Natural killer cell (primary cell): ENCODE data around the gene JARID2. TPM values are rescaled to one million over a fixed set of nuclear protein-coding genes. Genes with fewer than 3 reads are reported as not detected.
A peak's percentile ranks its signal among the peaks of the same experiment; 100 is the strongest.

ENCODE experiments used
- ATAC-seq, 3 donors: fragments of 150-1000 bp in 2 of 3; fragments of 200-7000 bp in 1 of 3; cut with Tn5 transposase; 1 replicate in 1 of 3; 2 replicates in 2 of 3; pipeline ENCODE4 v1.10.0; 2021; ENCODE audit warnings: mild to moderate bottlenecking in 2 of 3, moderate library complexity in 2 of 3
- DNase-seq, 2 donors: peaks; one replicate each; pipeline versions ENCODE4 v3.0.0 to v3.0.0-alpha.2; 2013 to 2021; ENCODE audit warnings: mixed read lengths in 1 of 2
- H3K27ac ChIP-seq: one replicate; pipeline ENCODE4 v1.5.1; 2013; ENCODE audit warnings: mild to moderate bottlenecking, low read length
- H3K27me3 ChIP-seq: one replicate; pipeline ENCODE4 v1.6.1; 2013; ENCODE audit warnings: low read length; ENCODE audit not compliant: control insufficient read depth, insufficient read depth
- H3K36me3 ChIP-seq: one replicate; pipeline ENCODE4 v1.6.1; 2013; ENCODE audit warnings: low read length; ENCODE audit not compliant: control insufficient read depth, insufficient read depth
- H3K4me1 ChIP-seq: one replicate; pipeline ENCODE4 v1.6.1; 2013; ENCODE audit warnings: low read length; ENCODE audit not compliant: control insufficient read depth, insufficient read depth
- H3K4me3 ChIP-seq: one replicate; pipeline ENCODE4 v1.5.1; 2013; ENCODE audit warnings: low read length
- H3K9me3 ChIP-seq: one replicate; pipeline ENCODE4 v1.6.1; 2013; ENCODE audit warnings: low read length; ENCODE audit not compliant: control insufficient read depth, insufficient read depth
- H3K27ac Mint-ChIP-seq, 2 donors: one replicate each; pipeline ENCODE4 v1.8.0; 2022; ENCODE audit warnings: mild to moderate bottlenecking in 2 of 2, mixed read lengths in 2 of 2, moderate library complexity in 1 of 2
- H3K27me3 Mint-ChIP-seq, 2 donors: one replicate each; pipeline ENCODE4 v1.8.0; 2022; ENCODE audit warnings: low read depth in 2 of 2, mixed read lengths in 2 of 2
- H3K36me3 Mint-ChIP-seq: one replicate; pipeline ENCODE4 v1.8.0; 2022; ENCODE audit warnings: mixed read lengths
- H3K4me1 Mint-ChIP-seq, 2 donors: one replicate each; pipeline ENCODE4 v1.8.0; 2022; ENCODE audit warnings: mixed read lengths in 2 of 2
- H3K4me3 Mint-ChIP-seq: one replicate; pipeline ENCODE4 v1.8.0; 2022; ENCODE audit warnings: mild to moderate bottlenecking, moderate library complexity, mixed read lengths
- H3K9me3 Mint-ChIP-seq, 2 donors: one replicate each; pipeline ENCODE4 v1.8.0; 2022; ENCODE audit warnings: mixed read lengths in 2 of 2
- CTCF ChIP-seq: fragments of 200-600 bp; IDR thresholded peaks from one replicate; pipeline ENCODE4 v1.8.0; 2022; ENCODE audit warnings: antibody characterized with exemption
- WGBS: methylation state at CpG from one replicate; pipeline ENCODE4 v1.1.7; 2013; ENCODE audit warnings: missing lambda C conversion rate; ENCODE audit not compliant: insufficient coverage; 5-methylcytosine and 5-hydroxymethylcytosine counted together
- intact Hi-C: fragments of 100-400 bp; cut with micrococcal nuclease; formaldehyde crosslinking; loops from one replicate; pipeline ENCODE4 v1.14.2; 2022
- total RNA-seq, 4 donors: library from RNA; stranded (reverse); fragments of 120-200 nt in 1 of 4; gene quantifications; one replicate each; pipeline versions ENCODE4 v1.2.3 to v1.2.4, GENCODE V29; 2013 to 2022

The JARID2 gene
- total RNA-seq, 3 donors from 2014 or later (not counting 1 experiment from before 2014, with no cell fraction given), result 49.9 to 60.9 (median 60.5) TPM

GRCh38 chr6:15242937-15243614, 2.8 kb upstream of the JARID2 start:
- H3K36me3 Mint-ChIP-seq, result peaks cover 6% of the 10 kb centered on the region
- no peaks in the 10 kb centered on the region for H3K9me3 ChIP-seq
- intact Hi-C loops, result no loop called here
- ATAC-seq (no peak), DNase-seq (no peak)
- H3K36me3 ChIP-seq, result no peaks in the 10 kb centered on the region
- H3K9me3 Mint-ChIP-seq, result no peaks in the 10 kb centered on the region
- H3K27ac ChIP-seq, result no peak overlapping the region
- H3K4me1 ChIP-seq, result peaks cover 5% of the 10 kb centered on the region
- H3K4me3 Mint-ChIP-seq, result peak overlapping the region; percentile 54
- H3K27ac Mint-ChIP-seq, result no peak overlapping the region
- 100% methylated on average over 1 of the region's 1 CpG for WGBS
- H3K27me3 ChIP-seq, result no peaks in the 10 kb centered on the region
- no peak for TF ChIP-seq CTCF
- no peak overlapping the region for H3K4me3 ChIP-seq
- peaks cover 21 to 22% of the 10 kb centered on the region in 2 donors for H3K4me1 Mint-ChIP-seq
- no peaks in the 10 kb centered on the region for H3K27me3 Mint-ChIP-seq

- DNase-seq (no peak), ATAC-seq (no peak)
- TF ChIP-seq CTCF, result no peak
- Mint-ChIP-seq H3K27me3 (no peaks in the 10 kb centered on the region), H3K9me3 (no peaks in the 10 kb centered on the region), H3K27ac (peak overlapping the region; percentile 56 to 93), H3K36me3 (peaks cover 6% of the 10 kb centered on the region), H3K4me3 (peak overlapping the region; percentile 78), H3K4me1 (peaks cover 24 to 26% of the 10 kb centered on the region in 2 donors)
- no peaks in the 10 kb centered on the region for H3K36me3 ChIP-seq
- H3K27me3 ChIP-seq, result no peaks in the 10 kb centered on the region
- H3K27ac ChIP-seq, result peak overlapping the region; percentile 69
- no peaks in the 10 kb centered on the region for H3K9me3 ChIP-seq
- peak overlapping the region; percentile 85 for H3K4me3 ChIP-seq
- peaks cover 9% of the 10 kb centered on the region for H3K4me1 ChIP-seq
- intact Hi-C loops, result loop anchor here (2.0 kb wide), 1 partner anchor 55 kb away; no protein-coding TSS in a partner anchor
- WGBS, result 76% methylated on average over 27 of the region's 27 CpGs
Measured at GRCh38 chr6:15243910-15244619, 1.8 kb upstream of the JARID2 start.

- H3K4me1 ChIP-seq, result peaks cover 14% of the 10 kb centered on the region
- Mint-ChIP-seq H3K36me3 (peaks cover 6% of the 10 kb centered on the region), H3K27ac (peak overlapping the region; percentile 93 to 99), H3K4me1 (peaks cover 31 to 33% of the 10 kb centered on the region in 2 donors), H3K27me3 (no peaks in the 10 kb centered on the region), H3K4me3 (peak overlapping the region; percentile 100), H3K9me3 (no peaks in the 10 kb centered on the region)
- no peak for TF ChIP-seq CTCF
- peak; percentile 66 to 82 for DNase-seq
- H3K27ac ChIP-seq, result peak overlapping the region; percentile 88
- intact Hi-C loops, result loop anchor here (2.0 to 5.0 kb wide), 5 partner anchors 54 to 1127 kb away; partner anchors contain the start of gene CD83
- no peaks in the 10 kb centered on the region for H3K36me3 ChIP-seq
- no peaks in the 10 kb centered on the region for H3K27me3 ChIP-seq
- peak overlapping the region; percentile 85 for H3K4me3 ChIP-seq
- WGBS, result under 1% methylated on average over 92 of the region's 92 CpGs
- H3K9me3 ChIP-seq, result no peaks in the 10 kb centered on the region
- peak; percentile 15 to 41 (median 19) for ATAC-seq
Measured at GRCh38 chr6:15244620-15245360, 1.1 kb upstream of the JARID2 start.
